DLD1 (cell line): ENCODE data around the gene PCK1.

Experiments
- in situ Hi-C: cut with HindIII; loops from 2 replicates; pipeline ENCODE4 v1.10.0; 2017; ENCODE audit warnings: low sequenced_read_pairs

PCK1 gene

DNA sequence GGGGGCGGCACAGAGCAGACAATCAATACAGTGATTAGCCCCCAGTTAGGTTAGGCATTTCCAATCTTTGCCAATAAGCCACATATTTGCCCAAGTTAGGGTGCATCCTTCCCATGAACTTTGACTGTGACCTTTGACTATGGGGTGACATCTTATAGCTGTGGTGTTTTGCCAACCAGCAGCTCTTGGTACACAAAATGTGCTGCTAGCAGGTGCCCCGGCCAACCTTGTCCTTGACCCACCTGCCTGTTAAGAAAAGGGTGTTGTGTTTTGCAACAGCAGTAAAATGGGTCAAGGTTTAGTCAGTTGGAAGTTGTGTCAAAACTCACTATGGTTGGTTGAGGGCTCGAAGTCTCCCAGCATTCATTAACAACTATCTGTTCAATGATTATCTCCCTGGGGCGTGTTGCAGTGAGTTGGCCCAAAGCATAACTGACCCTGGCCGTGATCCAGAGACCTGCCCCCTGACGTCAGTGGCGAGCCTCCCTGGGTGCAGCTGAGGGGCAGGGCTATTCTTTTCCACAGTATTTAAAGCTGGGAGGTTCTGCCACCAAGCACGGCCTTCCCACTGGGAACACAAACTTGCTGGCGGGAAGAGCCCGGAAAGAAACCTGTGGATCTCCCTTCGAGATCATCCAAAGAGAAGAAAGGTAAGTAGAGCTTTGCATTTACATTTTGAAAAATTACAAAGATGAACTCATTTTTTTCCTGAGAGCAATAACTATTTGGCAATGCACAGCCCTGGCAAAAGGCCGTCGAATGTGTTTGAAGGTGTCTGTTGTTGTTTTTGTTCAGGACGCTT is at the start of gene PCK1:
Gene PCK1 (plus strand): TSS at position 557 of the 802 bp plus-strand sequence. CDS start 302 bp downstream, outside the sequence.
- in situ Hi-C loops, result no loop called here

DNA sequence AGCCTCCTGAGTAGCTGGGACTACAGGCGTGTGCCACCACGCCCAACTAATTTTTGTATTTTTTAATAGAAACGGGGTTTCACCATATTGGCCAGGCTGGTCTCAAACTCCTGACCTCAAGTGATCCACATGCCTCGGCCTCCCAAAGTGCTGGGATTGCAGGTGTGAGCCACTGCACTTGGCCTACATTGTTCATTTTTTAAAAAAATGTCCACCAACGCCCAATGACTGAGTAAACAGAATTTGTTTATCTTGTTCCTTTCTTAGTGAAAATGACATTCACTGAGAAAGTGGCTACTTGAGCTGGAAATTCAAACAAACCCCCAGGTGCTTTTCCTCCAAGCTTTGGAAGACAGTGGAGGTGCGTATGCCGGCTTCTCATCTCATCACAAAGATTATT is 49.2 kb upstream of the PCK1 start:
- in situ Hi-C loops, result loop anchor here (10.0 to 25.0 kb wide), 3 partner anchors 101 to 713 kb away; partner anchors contain the start of genes ANKRD60 and ZBP1

DNA sequence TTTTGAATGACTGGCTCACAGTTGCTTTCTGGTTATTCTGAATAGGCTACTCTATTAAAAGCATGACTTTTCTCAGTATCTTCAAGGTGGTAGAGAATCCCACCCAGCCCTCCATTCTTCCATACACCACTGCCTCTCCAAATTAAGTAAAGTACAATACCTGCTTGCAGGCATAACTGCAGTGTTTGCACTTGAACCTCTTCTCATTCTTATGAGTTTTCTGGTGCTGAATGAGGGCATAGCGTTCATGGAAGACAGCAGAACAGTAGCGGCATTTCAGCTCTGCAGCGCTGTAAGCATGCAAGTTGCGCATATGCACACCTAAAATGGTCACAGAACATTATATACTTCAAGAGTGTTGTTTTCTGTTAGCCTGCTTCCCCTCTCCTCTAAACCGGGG is 48.5 kb upstream of the PCK1 start:
- in situ Hi-C loops, result loop anchor here (10.0 to 25.0 kb wide), 3 partner anchors 100 to 712 kb away; partner anchors contain the start of genes ANKRD60 and ZBP1

DNA sequence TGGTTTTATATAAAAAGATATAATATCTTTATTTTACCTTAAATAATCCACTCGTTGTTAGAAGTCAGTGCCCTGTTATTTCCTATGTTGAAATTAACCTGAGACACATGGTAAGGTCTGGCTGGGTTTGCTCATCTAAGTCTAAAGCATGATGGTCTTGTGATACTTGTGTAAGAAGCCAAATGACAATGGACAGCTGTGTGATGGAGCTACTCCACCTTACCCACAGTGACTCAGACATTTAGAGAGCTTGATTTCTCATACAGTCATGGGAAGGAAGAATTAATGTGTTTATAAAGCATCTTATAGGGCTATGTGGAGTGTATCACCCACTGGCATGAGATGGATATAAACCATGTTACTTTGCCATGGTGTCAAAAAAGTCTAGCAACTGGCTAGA is 47.7 kb upstream of the PCK1 start:
- in situ Hi-C loops, result loop anchor here (10.0 to 25.0 kb wide), 3 partner anchors 99 to 712 kb away; partner anchors contain the start of genes ANKRD60 and ZBP1

DNA sequence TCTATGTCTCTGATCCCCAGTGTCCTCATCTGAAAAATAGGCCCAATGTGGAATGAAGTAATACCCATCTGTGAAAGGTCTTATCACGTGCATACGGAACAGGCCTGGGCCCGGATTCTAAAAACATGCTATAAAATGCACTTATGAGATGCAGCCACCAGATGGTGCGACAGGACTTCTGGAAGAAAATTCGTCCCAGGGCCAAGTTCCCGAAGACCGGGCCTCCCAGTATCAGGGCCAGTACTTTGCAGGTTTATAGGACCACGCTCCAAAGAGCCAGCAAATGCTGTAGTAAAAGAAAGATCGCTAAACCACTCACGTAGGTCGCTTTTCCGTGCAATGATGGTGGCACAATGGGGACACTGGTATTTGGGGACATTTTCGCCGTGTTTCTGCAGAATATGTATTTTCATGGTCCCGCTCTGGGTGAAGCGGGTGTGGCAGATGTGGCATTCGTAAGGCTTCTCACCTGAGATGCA is 46.6 kb upstream of the PCK1 start:
- in situ Hi-C loops, result loop anchor here (10.0 to 25.0 kb wide), 3 partner anchors 98 to 710 kb away; partner anchors contain the start of genes ANKRD60 and ZBP1

DNA sequence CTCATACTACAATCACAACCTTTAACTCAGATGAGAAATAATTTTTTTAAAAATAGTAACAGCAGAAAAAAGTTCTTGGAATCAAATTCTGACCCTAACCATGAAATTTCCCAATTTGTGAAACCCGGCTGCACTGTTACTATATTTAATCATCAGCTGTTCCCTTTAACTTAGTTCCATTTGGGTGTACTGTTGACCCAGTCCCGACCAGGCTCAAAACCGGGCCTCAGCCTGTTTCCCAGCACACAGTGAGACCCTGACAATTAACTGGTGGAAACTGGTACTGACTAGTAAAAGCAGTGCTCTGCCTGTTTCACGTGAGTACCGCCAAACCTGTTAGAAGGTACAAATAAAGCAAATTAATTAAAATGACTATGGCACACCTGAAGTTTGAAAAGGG is 43.0 kb upstream of the PCK1 start:
- in situ Hi-C loops, result loop anchor here (10.0 to 25.0 kb wide), 3 partner anchors 94 to 707 kb away; partner anchors contain the start of genes ANKRD60 and ZBP1

DNA sequence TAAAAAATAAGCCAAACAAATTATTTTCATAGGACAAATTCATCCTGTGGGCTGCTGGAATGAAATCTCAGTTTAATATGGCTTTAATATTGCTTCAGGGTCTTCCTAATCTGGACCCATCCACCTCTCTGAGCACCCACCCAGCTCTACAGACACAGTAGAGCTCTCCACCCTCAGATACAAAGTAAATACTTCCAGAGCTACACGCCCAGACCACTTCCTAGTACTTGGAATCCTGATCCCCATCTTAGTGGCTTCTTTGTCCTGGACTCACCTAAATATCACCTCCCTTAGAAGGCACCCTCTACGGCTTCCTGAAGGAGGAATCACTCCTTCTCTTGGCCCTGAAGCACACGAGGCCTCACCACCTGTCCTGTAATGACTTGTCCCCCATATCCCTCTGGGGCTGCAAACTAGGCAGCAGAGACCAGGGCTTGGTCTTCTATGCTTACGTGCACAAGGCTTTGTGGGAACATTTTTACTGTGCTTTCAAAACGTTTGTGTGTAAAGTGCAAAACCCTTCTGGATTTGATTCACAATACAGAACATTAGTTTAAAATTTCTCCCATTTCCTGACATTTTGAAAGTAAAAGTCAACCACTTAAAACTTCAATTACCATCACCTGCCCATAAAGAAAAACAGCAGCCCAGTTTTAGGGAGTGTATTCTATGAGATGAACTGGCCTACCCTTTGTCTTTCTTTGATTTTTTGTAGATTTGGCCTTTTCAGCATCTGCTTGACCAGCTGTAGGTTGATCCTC is 38.4 kb upstream of the PCK1 start:
- in situ Hi-C loops, result loop anchor here (25.0 kb wide), 1 partner anchor 90 kb away; the partner anchor contains the start of gene ZBP1

DNA sequence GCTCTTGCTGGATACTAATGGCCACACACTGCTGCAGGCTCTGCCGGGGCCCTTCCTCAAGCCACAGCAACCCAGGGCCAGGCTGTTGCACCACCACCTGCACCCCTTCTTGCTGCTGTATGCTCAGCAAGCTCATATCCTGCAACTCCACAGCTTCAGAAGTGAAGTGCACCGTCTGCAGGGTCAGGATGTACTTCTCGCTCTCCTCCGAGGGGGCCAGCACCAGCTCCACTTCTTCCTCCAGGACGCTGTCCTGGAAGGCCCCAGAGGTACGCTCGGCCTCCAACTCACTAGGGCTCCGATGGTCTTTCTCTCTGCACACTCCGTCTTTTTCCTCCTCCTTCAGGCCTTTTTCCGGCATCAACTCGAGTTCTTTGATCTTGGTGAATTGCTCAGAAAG is 37.1 kb upstream of the PCK1 start:
- in situ Hi-C loops, result loop anchor here (25.0 kb wide), 1 partner anchor 89 kb away; the partner anchor contains the start of gene ZBP1

DNA sequence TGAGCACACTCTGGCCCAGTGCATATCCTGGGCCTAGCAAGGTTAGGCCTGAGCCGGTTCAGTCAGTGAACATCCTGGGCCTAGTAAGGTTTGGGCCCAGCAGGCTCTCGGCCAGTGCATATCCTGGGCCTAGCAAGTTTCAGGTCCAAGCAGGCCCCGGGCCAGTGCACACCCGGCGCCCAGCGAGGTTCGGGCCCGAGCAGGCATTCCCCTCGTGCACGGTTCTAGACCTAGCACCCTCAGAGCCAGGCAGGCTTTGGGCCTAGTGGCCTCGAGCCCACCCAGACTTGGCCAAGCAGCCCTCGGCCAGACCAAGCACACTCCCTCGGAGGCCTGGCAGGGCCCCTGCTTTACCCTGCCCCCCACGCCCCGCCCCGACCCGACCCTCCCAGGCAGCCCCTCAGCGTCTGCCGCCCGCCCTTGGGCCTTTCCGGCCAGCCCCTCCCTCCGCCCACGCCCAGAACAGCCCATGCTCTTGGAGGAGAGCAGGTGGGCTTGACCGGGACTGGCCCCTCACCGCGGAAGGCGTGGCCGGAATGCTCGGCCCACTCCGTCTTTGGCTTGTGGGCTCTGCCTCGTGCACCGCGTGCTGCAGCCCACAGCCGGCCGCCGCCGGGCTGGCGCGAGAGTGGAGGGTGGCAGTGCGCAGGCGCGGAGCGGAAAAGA is 36.3 kb upstream of the PCK1 start, which contains the start of gene CTCFL:
Gene CTCFL (minus strand): TSS at position 630 of the 666 bp plus-strand sequence. CDS start 935 bp downstream, outside the sequence.
- in situ Hi-C loops, result loop anchor here (25.0 kb wide), 1 partner anchor 88 kb away; the partner anchor contains the start of gene ZBP1

DNA sequence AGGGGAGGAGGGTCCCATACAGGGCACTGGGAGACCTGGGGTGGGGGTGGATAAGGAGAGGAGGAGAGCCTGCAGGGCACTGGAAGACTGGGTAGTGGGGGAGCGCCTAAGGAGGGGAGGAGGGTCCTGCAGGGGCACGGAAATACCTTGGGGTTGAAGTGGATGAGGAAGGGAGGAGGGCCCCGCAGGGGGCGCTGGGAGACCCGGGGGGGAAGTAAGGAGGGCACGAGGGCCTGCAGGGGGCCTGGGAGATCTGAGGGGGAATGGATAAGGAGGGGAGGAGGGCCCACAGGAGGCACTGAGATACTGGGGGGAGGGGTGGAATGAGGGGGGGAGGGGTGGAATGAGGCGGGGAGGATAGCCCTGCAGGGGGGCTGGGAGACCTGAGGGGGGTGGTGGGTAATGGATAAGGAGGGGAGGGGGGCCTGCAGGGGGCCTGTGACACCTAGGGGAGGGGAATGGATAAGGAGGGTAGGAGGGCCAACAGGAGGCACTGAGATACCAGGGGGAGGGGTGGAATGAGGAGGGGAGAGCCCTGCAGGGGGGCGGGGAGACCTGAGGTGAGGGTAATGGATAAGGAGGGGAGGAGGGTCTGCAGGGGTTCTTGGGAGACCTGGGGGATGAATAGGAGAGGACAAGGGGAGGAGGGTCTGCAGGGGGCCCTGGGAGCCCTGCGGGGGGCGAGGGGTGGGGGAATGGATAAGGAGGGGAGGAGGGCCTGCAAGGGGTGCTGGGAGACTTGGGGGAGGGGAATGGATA is 35.4 kb upstream of the PCK1 start:
- in situ Hi-C loops, result no loop called here

DNA sequence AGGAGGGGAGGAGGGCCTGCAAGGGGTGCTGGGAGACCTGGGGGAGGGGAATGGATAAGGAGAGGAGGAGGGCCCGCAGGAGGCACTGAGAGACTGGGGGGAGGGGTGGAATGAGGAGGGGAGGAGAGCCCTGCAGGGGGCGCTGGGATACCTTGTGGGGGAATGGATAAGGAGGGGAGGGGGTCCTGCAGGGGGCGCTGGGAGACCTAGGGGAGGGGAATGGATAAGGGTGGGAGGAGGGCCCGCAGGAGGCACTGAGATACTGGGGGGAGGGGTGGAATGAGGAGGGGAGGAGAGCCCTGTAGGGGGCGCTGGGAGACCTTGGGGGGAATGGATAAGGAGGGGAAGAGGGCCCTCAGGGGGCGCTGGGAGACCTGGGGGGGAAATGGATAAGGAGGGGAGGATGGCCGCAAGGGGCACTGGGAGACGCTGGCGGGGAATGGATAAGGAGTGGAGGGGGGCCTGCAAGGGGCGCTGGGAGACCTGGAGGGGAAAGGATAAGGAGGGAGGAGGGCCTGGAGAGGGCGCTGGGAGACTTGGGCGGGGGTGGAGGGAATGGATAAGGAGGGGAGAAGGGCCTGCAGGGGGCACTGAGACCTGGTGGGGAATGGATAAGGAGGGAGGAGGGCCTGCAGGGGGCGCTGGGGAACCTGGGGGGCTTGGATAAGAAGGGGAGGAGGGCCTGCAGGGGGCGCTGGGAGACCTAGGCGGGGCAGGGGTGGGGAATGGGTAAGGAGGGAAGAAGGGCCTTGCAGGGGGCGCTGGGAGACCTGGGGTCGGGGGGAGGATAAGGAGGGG is 34.6 kb upstream of the PCK1 start:
- in situ Hi-C loops, result no loop called here

DNA sequence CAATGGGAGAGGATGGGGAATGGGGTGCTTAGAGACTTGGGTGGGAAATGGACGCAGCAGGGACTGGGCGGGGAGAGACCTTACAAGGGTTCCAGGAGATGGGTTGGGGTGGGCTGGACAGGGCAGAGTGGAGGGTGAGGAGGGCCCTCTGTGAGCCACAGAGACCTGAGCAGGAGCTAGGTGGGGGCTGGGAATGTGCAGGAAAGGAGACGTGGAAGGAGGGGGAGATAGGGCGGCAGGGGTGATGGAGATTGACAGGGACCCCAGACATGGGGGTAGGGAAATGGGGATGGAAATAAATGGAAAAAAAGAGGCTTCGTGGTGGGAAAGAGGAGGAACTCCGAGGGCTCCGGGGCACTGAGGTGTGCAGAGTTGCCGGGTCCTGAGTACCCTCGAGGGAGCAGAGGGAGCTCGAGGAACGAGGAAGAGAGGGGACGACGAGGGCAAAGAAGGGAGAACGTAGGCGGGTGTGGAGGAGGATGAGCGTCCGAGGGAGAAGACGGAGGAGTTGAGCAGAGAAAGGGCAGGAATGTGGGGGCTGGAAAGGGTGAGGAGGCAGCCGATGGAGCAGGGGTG is 33.9 kb upstream of the PCK1 start:
- in situ Hi-C loops, result no loop called here

DNA sequence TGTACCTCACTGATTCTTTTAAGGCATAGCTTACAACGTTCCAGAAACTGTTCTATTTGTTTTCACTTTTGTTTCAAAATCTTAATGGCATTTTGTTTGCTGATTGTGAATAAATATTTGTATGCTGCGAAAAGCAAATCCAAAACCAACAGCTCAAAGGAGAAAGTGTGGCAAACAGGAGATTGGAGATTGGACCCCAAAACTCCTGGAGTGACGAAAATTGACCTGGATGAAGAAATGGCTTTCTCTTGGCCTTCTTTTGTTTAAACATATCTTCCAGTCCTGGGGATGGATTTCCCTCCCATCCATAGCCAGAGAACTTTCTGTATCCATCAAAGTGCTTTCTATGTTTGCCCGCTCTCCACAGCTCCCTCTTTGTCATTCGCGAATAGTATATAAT is 33.2 kb upstream of the PCK1 start:
- in situ Hi-C loops, result no loop called here

DNA sequence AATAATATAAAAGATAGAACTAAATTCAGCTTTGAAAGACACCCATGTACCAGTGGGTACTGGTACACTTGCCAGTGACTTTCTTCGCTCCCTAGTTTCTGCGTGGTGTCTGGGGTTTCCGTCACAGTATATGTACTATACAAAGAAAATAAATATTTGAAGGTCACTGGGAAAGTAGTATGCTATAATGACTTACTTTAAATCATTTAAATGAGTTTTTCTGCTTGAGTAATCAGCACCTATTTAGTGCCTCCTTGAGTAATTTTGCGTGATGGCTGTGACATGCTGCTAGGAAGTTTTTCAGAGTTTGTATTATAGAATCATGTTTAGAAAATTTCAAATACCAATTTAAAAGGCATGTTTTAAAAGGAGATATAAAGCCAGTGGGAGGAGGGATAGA is 32.8 kb upstream of the PCK1 start:
- in situ Hi-C loops, result no loop called here

DNA sequence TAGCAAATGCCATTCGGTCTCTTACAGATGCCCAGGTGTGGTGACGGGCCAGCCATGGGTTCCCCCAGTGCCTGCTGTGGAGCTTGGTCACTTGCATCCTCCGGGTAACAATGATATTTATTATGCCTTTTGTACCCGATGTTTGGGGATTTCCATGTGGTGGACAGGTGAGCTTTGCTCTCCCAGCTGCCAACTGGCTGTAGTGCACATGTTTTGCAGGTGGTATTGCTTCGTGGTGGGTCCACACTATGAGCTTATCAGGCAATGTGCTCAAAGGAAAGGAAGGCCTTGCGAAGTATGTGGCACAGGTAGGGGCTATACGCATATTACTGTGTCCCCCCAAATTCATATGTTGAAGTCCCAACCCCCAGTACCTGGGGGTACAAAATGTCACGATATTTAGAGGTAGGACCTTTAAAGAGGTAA is 31.7 kb upstream of the PCK1 start:
- in situ Hi-C loops, result no loop called here

DNA sequence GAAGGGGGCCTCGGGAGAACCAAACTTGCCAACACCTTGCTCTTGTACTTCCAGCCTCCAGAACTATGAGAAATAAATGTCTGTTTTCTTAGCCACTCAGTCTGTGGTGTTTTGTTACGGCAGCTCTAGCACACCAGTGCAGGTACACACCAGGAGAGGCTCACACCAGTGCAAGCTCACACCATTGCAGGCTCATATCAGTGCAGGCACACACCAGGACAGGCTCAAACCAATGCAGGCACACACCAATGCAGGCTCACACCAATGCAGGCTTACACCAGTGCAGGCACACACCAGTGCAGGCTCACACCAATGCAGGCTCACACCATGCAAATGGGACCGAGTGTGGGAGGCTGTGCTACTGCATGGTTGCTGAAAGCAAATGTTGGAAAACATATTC is 31.1 kb upstream of the PCK1 start:
- in situ Hi-C loops, result no loop called here

DNA sequence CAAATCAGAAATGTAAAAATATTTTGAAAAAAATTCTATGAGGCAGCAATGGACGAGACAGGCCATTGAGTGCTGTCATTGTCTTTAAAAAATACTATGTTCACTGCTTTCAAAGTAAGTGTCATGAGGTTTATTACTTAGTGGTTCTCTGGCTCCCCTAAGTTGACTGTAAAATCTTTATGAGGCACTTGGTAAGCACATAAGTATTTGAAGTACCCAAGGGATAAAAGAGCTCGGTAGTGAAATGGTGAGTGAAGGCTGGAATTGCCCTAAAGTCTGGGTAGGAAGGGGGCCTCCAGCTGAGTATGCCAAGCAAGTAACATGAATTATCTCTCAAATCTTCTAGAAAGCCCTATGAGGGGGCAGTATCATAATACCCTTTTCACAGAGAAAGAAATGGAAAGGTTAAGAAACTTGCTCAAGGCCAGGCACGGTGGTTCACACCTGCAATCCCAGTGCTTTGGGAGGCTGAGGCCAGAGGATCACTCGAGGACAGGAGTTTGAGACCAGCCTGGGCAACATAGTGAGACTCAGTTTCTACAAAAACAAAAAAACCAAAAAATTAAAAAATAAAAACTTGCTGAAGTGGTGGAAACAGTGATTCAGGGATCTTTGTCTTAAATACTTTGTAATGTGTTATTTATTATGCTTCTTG is 30.5 kb upstream of the PCK1 start:
- in situ Hi-C loops, result no loop called here

DNA sequence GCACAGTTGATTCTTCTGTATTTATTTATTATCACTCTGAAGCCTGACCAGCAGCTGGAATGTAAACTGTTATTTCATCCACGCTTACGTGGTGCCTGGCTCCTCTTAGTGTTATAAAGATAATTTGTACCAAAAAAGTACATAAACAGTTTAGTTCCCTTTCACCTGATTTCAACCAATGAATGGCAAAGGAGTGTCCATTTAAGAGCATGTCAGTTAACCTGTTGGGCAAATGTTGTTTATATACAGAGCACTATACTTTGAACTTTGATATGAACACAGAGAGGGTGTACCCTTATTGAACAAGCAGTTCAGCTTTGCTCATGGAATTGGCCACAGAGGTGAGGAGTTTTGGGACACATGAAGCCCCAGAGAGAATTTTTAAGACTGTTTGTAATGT is 28.8 kb upstream of the PCK1 start:
- in situ Hi-C loops, result no loop called here
